GM18507 (cell line): ENCODE data around the gene PITRM1.

Source experiments
- DNase-seq: peaks from one replicate; pipeline ENCODE4 v3.0.0; 2011; ENCODE audit warnings: low read depth; ENCODE audit not compliant: insufficient read length; ENCODE audit errors: extremely low spot score
- FAIRE-seq: peaks from 2 replicates; lab custom pipeline; 2011; peaks lifted over from hg19 to GRCh38; lab: Jason Lieb, UNC

The PITRM1 gene

DNA sequence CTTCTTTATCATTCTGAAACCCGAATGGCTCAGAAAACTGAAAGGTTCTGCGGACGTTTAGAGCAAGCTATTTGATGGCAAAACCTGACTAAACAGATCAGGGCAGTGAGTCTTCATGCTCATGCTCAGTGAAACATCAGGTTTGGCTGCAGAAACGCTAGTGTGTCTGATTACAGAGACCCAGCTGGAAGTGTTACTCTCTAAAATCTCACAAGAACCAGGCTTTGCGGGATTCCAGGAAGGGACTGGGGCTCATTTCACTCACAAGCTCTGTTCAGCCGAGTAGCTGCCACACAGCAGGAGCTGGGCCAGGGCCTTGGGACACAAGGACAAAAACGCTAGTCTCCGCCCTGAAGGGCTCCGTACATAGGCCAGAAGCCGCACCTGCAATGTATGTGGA lies 2.9 kb downstream of the PITRM1 start:
- no peak for DNase-seq
- no peak for FAIRE-seq

DNA sequence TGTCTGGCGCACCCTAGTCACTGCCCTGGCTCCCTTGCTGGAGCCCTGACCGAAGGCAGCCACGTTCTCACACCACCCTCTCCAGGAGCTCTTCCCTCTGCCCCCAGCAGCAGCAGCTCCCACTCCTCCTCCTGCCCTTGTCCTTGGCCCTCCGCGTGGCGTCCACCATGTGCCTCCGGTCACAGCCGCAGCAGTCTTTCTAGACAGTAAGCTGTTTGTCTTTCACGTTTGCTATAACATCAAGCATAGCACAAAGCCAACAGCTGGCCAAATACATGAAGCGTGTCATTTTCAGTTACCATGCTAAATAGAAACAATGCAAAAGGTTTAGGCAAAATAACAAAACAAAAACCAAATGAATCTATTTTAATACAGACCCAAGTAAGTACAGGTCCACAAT lies 3.3 kb downstream of the PITRM1 start:
- no peak for DNase-seq
- FAIRE-seq, result no peak

DNA sequence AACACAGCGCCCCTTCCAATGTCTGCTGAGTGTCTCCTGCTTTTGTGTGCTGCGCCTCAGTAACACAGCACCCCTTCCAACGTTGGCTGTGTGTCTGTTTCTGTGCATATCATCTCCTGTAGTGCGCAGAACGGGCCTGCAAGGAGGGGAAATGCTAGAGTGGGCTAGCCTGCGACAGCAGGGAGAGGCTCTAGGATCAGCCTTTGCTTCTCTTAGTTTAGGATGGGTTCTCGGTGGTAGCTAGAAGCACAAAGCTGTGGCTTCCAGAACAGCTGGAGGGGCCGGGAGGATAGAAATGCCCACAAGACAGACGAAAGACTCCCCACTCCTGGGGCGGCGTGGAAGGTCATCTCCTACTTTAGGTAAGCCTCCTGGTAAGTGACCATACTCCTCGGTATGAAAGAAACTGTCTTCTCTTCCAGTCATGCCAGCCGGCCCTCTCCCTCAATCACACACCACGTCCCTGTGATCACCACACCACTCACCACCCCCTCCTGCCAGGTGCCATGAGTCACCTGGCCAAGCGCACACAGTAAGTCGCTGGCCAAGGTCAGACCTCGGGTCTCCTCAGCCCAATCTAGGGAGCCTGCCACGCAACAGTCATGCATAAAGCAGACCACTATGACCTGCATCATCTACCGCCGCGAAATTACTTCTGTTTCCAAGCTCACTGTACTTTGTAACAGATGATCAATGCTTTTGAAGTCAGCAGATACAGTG lies 4.8 kb downstream of the PITRM1 start:
- FAIRE-seq (no peak), DNase-seq (no peak)

DNA sequence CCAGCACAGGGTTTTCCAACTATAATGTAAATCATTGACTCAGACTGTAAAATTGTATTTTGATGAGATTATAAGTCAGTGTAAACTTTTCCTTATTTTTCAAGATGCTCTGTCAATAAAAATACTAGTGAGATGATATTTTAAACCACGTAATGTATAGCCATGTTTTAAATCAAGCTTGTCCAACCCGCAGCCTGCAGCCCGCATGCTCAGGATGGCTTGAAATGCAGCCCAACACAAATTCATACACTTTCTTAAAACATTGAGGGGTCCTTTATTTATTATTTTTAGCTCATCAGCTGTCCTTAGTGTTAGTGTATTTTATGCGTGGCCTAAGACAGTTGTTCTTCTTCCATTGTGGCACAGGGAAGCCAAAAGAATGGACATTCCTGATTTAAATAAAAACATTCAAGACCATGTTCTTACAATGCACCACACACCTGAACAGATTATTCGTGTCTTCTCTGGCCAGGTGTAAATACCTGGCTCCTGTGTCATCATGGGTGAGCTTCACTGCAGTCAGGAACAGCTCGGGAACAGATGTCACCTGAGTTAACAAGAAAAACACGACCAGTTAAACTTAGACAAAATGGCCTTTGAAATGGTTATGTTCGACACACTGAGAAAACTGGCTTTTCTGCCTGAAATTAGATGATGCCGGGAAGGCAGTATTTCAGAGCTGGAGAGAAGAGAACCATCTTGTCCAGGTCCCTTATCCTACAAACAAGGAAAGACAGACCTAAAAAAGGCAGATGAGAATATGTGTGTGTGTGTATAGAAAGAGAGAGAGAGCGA lies 5.9 kb downstream of the PITRM1 start:
- DNase-seq (no peak), FAIRE-seq (no peak)

DNA sequence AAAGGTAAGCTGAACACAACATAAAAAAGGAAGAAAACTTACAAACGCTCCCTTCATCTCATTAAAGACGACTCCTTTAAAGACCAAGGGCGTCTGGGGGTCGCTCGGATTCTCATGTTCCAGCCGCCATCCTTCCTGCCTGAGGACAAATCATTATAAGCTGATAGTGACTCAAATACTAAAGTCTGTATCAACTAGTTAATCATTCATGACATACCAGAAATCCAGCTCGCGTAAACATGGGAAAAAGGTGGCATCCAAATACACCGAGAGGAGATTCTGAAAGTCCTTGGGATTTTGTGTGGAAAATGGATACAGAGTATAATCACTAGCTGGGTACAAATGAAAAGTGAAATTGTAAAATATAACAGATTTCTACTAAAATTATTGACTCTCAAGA lies 7.4 kb downstream of the PITRM1 start:
- DNase-seq (no peak), FAIRE-seq (no peak)

DNA sequence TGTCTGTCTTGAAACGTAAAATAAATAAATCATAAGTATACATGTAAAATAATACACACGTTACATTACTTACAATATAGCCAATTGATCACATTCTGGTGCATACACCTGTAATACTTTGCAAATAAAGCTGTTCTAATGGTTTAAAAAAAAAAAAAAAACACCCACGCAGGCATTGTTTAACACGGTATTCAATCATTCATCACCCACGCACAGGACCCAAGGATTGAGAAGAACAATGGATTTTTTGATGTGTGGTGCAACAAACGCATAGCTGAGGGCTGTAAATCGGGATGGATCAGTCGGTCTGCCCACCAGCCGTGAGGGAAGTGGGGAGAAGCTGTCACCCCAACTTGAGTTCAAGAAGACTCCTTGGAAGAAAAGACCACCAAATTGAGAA lies 8.7 kb downstream of the PITRM1 start:
- DNase-seq (no peak), FAIRE-seq (no peak)

DNA sequence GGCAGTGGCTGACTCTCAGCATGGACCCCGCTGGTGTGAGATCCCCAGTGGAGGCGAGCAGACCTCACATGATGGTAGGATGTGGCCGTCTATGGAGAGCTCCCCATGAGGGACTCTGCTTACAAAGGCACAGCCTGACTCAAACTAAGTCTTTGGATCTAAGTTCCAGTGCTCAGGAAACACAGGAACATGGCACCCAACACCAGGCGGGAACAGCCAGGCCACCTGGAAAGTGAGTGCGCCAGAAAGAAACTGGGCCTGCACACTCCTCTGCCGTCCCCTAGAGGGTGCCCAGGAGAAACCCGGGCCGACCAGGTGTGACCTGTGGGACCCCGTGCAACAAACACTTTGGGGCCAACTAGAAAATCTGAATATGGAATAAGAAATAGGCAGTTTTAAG lies 10.0 kb downstream of the PITRM1 start:
- DNase-seq (no peak), FAIRE-seq (no peak)

DNA sequence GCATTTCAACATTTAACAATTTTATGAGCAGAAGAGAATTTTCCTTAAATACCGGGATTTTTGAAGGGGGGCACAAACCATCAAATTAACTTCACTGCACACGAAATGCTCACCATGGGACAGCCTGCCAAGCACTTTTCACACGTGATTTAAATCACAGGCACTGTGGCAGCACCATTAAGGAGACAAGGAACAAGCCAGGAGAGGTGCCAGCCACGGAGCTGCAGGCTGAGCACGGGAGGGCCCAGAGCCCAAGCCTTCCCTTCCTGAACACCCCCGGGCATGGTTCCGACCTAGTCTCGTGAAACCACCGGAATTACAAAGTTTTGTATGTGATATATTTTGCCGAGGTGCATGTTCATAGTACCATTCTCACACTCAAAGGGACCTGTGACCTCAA lies 13.4 kb downstream of the PITRM1 start:
- FAIRE-seq, result no peak
- DNase-seq, result no peak

DNA sequence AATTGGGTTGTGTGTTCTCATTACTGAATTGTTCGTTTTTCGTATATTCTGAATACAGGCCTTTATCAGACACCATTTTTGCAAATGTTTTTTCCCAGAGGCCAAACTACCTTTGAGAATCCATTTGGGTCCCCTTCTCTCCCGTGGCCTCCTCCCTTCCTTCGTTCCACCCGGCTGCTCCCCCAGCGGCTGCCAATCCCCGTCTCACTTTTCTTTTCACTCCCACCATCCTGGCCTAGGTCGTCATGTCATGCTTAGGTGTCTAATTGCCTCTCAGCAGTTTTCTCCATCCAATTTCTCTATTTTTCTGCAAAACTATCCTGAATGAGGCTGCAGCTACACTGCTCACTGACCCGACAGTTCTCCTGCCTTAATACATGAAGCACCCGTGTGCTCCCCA lies 17.9 kb downstream of the PITRM1 start:
- FAIRE-seq (no peak), DNase-seq (no peak)

DNA sequence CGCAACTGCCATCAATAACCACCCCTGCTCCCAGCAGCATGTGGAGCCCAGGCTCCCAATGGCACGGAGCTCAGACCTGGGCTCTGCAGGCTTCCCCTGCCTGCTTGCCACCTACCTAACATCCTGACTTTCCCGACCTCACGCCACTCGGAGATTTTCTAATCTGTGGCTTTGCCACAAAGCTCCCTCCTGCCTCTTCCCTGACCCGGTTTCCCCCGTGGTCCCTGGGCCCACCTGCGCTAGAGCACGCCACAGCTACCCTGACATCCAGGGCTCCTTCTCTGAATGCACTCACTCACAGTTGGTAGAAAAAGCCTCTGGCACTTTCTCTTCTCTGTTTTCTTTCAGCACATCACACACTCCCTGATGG lies 20.0 kb downstream of the PITRM1 start:
- FAIRE-seq, result no peak
- no peak for DNase-seq

DNA sequence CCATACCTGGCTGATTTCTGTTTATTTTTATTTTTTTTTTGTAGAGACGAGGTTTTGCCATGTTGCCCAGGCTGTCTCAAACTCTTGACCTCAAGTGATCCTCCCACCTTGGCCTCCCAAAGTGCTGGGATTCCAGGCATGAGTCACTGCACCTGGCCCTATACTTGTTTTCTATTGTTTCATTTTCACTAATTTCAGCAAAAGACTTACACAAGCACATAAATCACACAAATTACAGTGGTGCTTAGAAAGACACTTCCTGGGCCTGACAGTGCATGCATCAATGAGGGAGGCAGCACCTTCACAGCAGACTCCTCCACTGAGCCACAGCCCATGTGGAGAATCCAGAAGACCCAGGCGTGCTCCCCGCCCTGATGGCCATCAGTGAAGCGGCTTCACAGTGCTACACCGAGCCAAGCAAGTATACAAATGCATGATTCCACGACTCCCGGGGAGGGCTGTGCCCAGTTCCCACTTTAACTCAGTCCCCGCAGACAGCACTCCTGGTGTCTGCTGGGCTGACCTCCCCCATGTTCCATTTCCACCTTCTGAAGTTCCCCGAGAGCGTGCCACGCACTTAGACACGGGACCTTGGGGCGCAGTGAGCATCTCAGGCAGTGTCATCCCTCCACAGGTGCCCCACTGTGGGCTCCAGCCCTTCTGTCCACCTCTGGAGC lies 20.6 kb downstream of the PITRM1 start:
- DNase-seq (no peak), FAIRE-seq (no peak)

DNA sequence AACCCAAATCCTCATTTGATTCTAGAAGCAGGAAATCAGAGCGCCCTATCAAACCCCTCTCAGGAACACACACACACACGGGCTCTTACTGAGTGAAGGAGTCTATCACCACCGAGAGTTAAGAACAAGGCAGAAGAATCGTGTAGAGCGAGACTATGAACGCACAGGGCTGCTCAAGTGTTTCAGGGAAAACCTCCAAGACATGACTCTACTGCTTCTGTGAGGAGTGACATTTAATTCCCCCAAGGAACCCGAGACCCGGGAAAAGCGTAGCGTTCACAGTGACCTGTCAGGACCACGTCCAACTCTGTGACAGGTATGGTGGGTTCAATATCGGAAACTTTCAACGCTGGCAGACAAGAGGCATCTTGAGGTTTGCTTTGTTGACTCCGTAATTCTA lies 21.6 kb downstream of the PITRM1 start:
- DNase-seq (no peak), FAIRE-seq (no peak)

DNA sequence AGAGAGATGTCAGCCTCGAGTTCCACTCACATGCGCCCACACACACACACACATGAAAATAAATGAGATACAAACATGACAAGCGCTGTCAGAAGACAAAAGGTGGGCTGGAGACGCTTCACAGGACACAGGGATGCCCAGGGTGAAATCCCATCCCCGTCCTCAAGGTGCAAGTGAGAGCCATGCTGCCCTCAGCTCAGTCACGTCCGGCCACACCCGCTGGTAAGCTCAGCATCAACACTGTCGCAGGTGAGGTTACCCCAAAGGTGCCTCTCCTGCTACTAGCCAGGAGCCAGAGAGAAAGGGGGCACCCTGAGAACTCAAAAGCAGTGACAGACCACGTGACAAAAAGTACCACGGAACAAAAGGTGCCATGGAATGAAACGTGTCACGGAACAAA lies 22.2 kb downstream of the PITRM1 start:
- DNase-seq (no peak), FAIRE-seq (no peak)

DNA sequence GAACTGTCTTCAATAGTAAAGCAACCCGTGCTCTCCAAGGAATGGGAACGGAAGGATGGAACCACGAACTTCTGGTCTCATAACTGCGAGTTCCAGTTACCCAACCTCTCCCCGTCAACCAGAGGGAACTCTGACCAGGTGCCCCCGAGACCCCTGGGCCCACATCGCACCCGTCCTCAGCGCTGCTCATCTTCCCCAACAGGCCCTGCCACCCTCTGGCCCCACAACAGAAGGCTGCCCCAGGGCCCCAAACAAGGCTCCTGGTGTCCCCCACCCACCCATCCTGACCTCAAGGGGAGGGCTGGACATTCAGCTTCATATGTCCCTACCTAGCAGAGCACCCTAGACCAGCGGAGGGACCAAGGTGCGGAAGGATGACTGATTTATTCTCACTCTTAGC lies 22.7 kb downstream of the PITRM1 start:
- FAIRE-seq (no peak), DNase-seq (no peak)

DNA sequence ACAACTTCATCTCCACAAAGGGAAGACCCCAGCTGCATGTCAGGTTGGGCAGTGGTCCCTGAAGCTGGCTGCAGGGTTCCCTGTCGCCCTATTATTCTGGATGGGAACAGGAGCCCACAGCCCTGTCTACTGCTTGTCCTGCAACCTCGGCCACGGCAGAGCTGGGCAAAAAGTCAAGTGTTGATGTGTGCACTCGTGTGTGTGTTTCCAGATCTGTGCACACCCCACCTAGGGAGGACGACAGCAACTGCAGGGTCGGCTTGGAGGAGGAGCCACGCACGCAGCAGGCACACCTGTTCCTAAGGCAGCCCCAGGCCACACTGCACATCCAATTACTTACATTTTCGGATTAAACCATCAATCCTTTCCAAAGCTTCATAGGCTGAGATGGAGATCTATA lies 23.6 kb downstream of the PITRM1 start:
- no peak for FAIRE-seq
- no peak for DNase-seq

DNA sequence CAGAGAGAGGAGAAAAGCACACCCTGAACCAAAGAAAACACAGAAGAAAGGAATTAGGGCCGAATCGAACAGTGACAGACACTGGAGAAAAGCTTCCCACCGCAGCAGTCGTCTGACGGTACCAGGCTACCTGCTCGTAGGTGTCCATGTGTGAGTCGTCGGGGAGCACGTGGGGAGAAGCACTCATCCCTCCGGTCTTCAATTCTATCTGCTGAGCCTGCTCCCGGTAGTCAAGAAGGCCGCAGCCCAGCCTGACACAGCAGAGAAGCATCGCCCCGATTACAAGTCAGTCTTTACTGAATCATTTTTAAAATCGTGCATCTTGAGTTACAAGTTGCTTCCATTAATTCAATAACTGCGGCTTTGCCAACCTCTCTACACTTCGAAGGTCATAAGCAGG lies 24.5 kb downstream of the PITRM1 start:
- FAIRE-seq (no peak), DNase-seq (no peak)

DNA sequence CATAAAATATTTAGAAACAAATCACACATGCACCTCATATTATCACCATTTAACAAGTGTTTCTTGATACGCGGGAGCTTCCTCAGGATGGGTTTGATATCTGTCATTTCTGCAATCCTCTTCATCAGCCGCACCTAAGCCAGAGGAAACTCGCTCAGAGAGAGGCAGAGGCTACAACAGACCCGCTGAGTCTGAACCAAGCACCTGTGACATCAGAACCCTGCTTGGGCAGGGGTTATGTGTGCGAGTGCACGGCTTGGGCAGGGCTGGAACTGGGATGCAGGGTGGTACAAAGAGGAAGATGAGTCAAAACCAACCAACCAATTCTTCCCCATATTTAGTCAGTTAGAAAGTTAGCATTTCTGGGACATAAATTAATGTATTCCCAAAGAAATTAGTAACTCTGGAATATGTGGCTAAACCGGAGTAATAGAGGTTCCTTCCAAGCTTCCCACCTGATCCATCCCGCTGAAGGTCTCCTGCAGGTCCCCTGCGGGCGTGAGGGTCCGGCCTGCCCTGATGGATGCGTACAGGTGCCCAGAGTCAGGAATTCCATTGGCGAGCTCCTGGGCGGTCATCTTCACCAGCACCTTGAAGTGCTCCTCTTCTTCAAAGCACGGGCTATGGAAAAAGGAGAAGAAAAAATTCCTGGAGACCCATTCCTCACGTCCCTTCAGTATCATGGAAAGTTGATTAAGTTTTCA lies 25.3 kb downstream of the PITRM1 start:
- FAIRE-seq, result no peak
- DNase-seq, result no peak

DNA sequence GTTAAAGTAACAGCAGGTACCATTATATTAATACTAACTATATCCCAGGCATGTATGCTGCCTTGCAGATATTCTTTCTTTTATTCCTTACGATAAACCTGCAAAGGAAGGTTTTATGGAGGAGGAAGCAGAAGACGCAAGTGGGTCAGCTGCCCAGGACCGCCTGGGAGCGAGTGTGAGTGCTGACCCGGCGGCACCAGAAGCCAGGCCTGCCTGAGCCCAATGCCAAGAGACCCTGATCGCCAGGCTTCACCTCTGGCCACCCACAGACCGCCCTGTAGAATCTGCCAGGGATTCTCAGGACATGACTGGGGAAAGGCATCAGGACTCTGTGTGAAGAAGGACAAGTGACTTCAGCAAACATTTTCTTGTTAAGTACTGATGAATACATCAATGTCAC lies 26.3 kb downstream of the PITRM1 start:
- DNase-seq (no peak), FAIRE-seq (no peak)

DNA sequence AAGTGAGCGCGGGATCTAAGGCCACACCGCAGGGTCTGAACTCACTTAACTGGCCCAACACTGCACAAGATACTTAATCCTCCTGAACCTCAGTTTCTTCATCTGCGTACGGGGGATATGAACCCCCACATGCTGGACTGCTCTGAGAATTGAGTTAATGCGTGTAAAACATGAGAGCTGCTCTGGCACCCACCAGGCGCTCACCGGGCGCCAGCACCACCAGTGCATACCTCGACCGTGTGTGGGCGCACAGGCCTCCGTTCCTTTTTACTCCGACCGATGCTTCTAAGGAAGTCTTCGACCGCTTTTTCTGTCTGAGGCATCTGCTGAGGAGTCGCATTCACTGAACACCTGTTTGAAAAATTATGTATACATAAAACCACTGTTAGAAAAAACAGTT lies 27.2 kb downstream of the PITRM1 start:
- DNase-seq (no peak), FAIRE-seq (no peak)

DNA sequence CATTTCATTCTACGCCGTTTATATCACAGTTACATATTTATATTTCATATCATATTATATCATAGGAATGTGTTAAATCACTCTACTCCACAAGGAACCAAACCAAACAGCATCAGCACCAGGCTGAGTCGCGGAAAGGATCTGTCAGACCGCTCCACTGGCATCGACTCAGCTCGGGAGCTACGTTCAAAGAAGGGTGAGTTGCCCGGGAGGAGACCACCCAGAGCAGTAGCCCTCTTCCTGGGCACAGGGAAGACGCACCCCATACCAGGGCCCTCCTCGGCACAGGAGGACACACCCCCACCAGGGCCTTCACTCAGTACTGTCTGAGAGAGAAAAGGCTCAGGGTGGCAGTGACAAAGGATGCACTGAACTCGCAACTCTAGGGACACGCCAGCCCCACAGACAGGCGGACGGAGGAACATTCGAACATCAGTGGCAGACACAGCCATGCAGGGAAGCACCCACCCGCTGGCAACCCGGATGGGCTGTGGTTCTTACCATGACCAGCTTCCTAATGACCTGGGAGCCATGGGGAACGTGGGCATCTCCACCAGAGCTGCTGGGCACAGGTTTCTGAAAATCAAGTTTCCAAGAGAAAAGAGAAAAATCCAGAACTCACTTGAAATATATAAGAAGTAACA lies 28.7 kb downstream of the PITRM1 start:
- FAIRE-seq (no peak), DNase-seq (no peak)
